Gastrocnemius medialis (tissue), 4 donors: ENCODE results near the gene PAGE3. TPM values are rescaled to one million over a fixed set of nuclear protein-coding genes. Genes with fewer than 3 reads are reported as not detected.

Source experiments
- ATAC-seq, 2 donors: fragments of 150-250 bp; one replicate each; pipeline ENCODE4 v1.9.1; 2016
- DNase-seq, 2 donors: peaks; one replicate each; pipeline ENCODE4 v3.0.0-alpha.2; 2019
- H3K27ac ChIP-seq, 4 donors: fragments of 200-600 bp; sonication (generic); 1 replicate in 1 of 4; 2 replicates in 3 of 4; pipeline ENCODE4 v1.5.1; 2016 to 2018; ENCODE audit warnings: mild to moderate bottlenecking in 2 of 4, moderate library complexity in 1 of 4
- H3K27me3 ChIP-seq, 3 donors: fragments of 200-600 bp; sonication (generic) in 2 of 3; 1 replicate in 1 of 3; 2 replicates in 2 of 3; pipeline versions ENCODE4 v1.5.1 to v1.6.0; 2016 to 2019; ENCODE audit warnings: mild to moderate bottlenecking in 1 of 3, moderate library complexity in 1 of 3
- H3K36me3 ChIP-seq, 2 donors: fragments of 200-600 bp; sonication (generic) in 1 of 2; one replicate each; pipeline ENCODE4 v1.5.1; 2017 to 2018
- H3K4me1 ChIP-seq, 2 donors: fragments of 200-600 bp; sonication (generic) in 1 of 2; one replicate each; pipeline ENCODE4 v1.5.1; 2016 to 2017; ENCODE audit warnings: mild to moderate bottlenecking in 2 of 2
- H3K4me3 ChIP-seq, 4 donors: fragments of 200-600 bp; sonication (generic) in 3 of 4; 1 replicate in 1 of 4; 2 replicates in 3 of 4; pipeline ENCODE4 v1.5.1; 2016 to 2019; ENCODE audit warnings: mild to moderate bottlenecking in 2 of 4
- H3K9me3 ChIP-seq, 3 donors: fragments of 200-600 bp; sonication (generic) in 2 of 3; 1 replicate in 1 of 3; 2 replicates in 2 of 3; pipeline ENCODE4 v1.5.1; 2016 to 2019
- CTCF ChIP-seq, 5 experiments: fragments of 450-650 bp in 3 of 5; fragments of 200-600 bp in 2 of 5; sonication (generic) in 2 of 5; IDR thresholded peaks in 4 of 5; conservative IDR thresholded peaks in 1 of 5; 1 replicate in 4 of 5; 2 replicates in 1 of 5; pipeline ENCODE4 v1.5.1; 2016 to 2019; ENCODE audit warnings: antibody characterized with exemption in 5 of 5, mild to moderate bottlenecking in 3 of 5, moderate library complexity in 3 of 5
- POLR2A ChIP-seq, 2 donors: fragments of 450-650 bp; IDR thresholded peaks; one replicate each; pipeline ENCODE4 v1.6.1; 2017; ENCODE audit warnings: antibody characterized with exemption in 2 of 2, mild to moderate bottlenecking in 2 of 2, moderate library complexity in 2 of 2
- in situ Hi-C, 4 donors: fragments of 200-750 bp; cut with MboI; loops; one replicate each; pipeline versions ENCODE4 v1.15.0 to v1.8.0; 2017; ENCODE audit warnings: low sequenced_read_pairs in 4 of 4
- intact Hi-C: fragments of 100-400 bp; cut with DNase I; formaldehyde crosslinking; loops from one replicate; pipeline ENCODE4 v1.15.1; 2023; ENCODE audit warnings: low total_unique reads
- total RNA-seq, 4 donors: library from RNA; depleted of rRNA; stranded (reverse); fragments of >200 nt; gene quantifications; one replicate each; pipeline versions ENCODE4 v1.1.0 to v1.2.3, GENCODE V29; 2016

PAGE3 gene
- total RNA-seq, 4 donors from 2014 or later = not detected

GRCh38 chrX:55253528-55253927, 11.2 kb downstream of the PAGE3 start:
- Histone ChIP-seq H3K4me1 (no peaks in the 10 kb centered on the region), H3K4me3 (no peak overlapping the region), H3K27ac (no peak overlapping the region), H3K9me3 (no peaks in the 10 kb centered on the region), H3K36me3 (no peaks in the 10 kb centered on the region), H3K27me3 (peaks cover 0 to 6% (median 0%) of the 10 kb centered on the region in 3 donors)
- in situ Hi-C loops (no loop called here), intact Hi-C loops (no loop called here)
- no peak for DNase-seq
- ATAC-seq = no peak
- TF ChIP-seq POLR2A (IDR thresholded peaks at IDR 0.05) (no peak), CTCF (IDR thresholded peaks at IDR 0.05 in 4 of 5, conservative IDR thresholded peaks at IDR 0.05 in 1 of 5) (no peak)

GRCh38 chrX:55240788-55241340, 23.9 kb downstream of the PAGE3 start:
- Histone ChIP-seq H3K9me3 (no peaks in the 10 kb centered on the region), H3K4me3 (no peak overlapping the region), H3K27ac (no peak overlapping the region), H3K4me1 (no peaks in the 10 kb centered on the region), H3K27me3 (no peaks in the 10 kb centered on the region), H3K36me3 (no peaks in the 10 kb centered on the region)
- DNase-seq = no peak
- no peak for ATAC-seq
- intact Hi-C loops (no loop called here), in situ Hi-C loops (no loop called here)
- TF ChIP-seq POLR2A (IDR thresholded peaks at IDR 0.05) (no peak), CTCF (IDR thresholded peaks at IDR 0.05 in 4 of 5, conservative IDR thresholded peaks at IDR 0.05 in 1 of 5) (no peak)

- in situ Hi-C loops = no loop called here
- Histone ChIP-seq H3K4me1 (no peaks in the 10 kb centered on the region), H3K27me3 (no peaks in the 10 kb centered on the region), H3K4me3 (no peak within 1 kb of the TSS), H3K27ac (no peak within 1 kb of the TSS), H3K9me3 (no peaks in the 10 kb centered on the region), H3K36me3 (no peaks in the 10 kb centered on the region)
- intact Hi-C loops = no loop called here
- DNase-seq = no peak
- TF ChIP-seq CTCF (IDR thresholded peaks at IDR 0.05 in 4 of 5, conservative IDR thresholded peaks at IDR 0.05 in 1 of 5) (no peak), POLR2A (IDR thresholded peaks at IDR 0.05) (no peak)
- no peak for ATAC-seq
These were observed 44.5 kb downstream of the PAGE3 start, which contains the start of gene PAGE5 for GRCh38 chrX:55220119-55220794. PAGE5 (plus strand) TSS chrX:55220346; CDS start chrX:55221383, 1,037 bp downstream.

- ATAC-seq (no peak), DNase-seq (no peak)
- Histone ChIP-seq H3K4me3 (no peak overlapping the region), H3K4me1 (no peaks in the 10 kb centered on the region), H3K9me3 (no peaks in the 10 kb centered on the region), H3K36me3 (no peaks in the 10 kb centered on the region), H3K27ac (no peak overlapping the region), H3K27me3 (no peaks in the 10 kb centered on the region)
- in situ Hi-C loops (no loop called here), intact Hi-C loops (no loop called here)
- no peak for TF ChIP-seq POLR2A (IDR thresholded peaks at IDR 0.05)
- TF ChIP-seq CTCF (IDR thresholded peaks at IDR 0.05 in 4 of 5, conservative IDR thresholded peaks at IDR 0.05 in 1 of 5) = no peak
These were observed 51.3 kb downstream of the PAGE3 start for GRCh38 chrX:55213381-55213780.
